ENCODE measurements around the gene GTF2IRD1.
"Not testable (repeated sequence)": the region's sequence is repeated elsewhere in the genome, so short reads cannot be mapped to it uniquely, and the experiment has no call there.

Gene GTF2IRD1

GRCh38 chr7:74453322-74454011, at the start of gene GTF2IRD1:
Gene GTF2IRD1 (plus strand): TSS chr7:74453906. CDS start chr7:74508081, 54,175 bp downstream.
- peak; percentile 67 for DNase-seq

GRCh38 chr7:74404388-74404700, 49.4 kb upstream of the GTF2IRD1 start:
- no peak for DNase-seq

DNA sequence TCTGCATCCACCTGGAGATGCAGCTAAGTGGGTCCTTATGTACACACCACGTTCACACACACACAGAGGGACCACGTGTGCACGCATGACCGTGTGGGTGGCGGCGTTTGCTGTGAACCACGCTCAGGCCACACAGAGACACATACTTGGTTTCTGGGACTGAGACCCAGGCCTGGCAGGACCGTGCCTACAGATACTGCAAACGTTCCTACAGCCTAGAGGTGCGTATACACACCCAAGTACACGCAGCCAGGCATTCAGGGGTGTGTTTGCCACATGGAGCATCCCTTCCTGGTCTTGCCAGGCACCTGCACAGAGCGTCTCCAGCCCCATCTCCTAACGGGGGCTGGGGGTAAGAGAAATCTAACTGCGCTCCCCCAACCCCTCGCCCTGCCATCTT, 49.0 kb upstream of the GTF2IRD1 start:
- no peak for DNase-seq

DNA sequence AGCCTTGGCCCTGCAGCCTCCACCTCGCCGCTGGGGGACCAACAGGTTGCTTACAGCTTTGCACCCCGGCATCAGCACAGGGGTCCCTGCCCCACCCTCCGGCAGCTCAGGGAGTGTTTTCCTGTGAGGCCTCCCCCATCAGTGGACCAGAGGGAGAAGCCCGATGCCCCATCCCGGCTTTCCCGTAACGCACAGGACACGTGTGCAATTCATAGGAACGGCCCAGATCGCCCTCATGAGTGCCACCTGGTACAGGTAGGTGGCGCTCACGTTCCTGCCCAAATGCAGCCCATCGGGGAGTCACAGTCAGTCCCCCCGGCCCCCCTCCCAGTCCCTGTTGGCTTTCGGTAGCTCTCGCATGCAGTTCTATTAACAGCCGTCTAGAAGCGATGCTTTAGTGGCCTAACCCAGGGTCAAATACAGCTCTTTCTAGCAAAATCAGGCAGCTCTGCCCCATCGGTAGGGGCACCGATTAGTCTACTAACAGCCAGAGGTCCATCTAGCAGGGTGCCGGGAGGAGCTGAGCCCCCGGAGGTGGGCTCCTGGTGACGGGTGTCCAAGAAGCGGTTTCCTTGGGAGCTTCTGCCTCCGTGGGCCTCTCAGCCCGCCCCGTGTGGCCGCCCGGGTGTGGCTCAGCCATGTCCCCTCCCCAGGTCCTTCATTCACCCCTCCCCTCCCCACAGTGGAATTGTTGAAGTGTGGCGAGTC, 48.4 kb upstream of the GTF2IRD1 start:
- peak; percentile 35 for DNase-seq

GRCh38 chr7:74405899-74406512, 47.7 kb upstream of the GTF2IRD1 start:
- DNase-seq: no peak

GRCh38 chr7:74407958-74408357, 45.7 kb upstream of the GTF2IRD1 start:
- no peak for DNase-seq

- no peak for DNase-seq
These were observed 44.1 kb upstream of the GTF2IRD1 start for GRCh38 chr7:74409571-74409970.

GRCh38 chr7:74410772-74411171, 42.9 kb upstream of the GTF2IRD1 start:
- no peak for DNase-seq

- not testable (repeated sequence) for DNase-seq
These were observed 42.1 kb upstream of the GTF2IRD1 start for GRCh38 chr7:74411571-74411970.

GRCh38 chr7:74412056-74412455, 41.6 kb upstream of the GTF2IRD1 start:
- DNase-seq: no peak

DNA sequence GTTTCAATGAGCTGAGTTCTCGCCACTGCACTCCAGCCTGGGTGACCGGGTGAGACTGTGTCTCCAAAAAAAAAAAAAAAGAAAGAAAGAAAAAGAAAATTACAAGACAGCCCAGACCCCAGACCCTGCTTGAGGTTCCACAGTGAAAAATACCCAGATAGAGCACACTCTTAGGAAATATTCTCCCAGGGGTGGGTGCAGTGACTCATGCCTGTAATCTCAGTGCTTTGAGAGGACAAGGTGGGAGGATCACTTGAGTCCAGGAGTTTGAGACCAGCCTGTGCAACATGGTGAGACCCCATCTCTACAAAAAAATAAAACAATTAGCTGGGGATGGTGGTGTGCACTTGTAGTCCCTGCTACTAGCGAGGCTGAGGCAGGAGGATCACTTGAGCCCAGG, 41.1 kb upstream of the GTF2IRD1 start:
- DNase-seq: no peak

- DNase-seq: not testable (repeated sequence)
These were observed 38.9 kb upstream of the GTF2IRD1 start for GRCh38 chr7:74414595-74415333.

DNA sequence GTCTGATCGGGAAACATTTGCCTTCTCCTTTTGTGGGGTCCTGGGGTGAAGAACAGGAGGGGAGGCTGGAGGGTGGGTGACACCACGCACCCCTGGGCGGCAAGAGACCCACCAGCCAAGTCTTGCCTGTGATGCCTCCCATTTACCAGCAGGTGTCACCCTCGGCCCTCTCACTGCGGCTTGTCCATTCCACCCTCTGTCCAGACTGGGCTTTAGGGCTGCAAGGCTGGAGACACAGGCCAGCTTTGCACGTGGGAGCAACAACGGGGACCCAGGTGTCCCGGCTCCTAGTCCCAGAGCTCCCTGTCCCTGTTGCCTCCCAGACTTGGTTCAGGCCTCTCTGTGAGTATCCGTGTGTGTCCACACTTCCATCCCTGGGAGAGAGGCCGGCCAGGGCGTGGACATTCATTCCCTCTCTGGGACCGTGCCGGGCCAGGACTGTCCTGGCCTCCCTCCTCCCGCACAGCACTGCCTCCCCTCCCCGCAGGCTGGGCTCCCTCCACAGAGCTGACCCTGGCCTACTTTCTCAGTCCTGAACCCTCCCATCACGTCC, 36.2 kb upstream of the GTF2IRD1 start:
- peak; percentile 74 for DNase-seq

DNA sequence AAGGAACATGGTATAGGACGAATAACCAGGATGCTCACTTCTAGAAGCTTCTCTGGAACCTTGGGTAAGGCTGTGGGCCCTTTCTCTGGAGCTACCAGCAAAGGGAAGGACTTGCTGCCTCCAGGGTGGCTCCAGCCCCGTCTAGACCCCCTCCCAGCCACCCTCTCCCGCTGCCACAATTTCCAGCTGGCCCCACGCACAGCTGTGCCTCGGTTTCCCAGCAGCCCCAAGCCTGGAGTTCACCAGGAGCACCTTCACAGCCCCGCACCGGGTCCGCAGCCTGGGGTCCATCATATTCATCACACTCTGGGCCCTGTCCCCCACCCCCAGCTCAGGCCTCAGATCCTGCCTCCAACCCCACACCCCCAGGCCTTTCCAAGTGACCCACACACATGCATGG, 35.6 kb upstream of the GTF2IRD1 start:
- DNase-seq: no peak

DNA sequence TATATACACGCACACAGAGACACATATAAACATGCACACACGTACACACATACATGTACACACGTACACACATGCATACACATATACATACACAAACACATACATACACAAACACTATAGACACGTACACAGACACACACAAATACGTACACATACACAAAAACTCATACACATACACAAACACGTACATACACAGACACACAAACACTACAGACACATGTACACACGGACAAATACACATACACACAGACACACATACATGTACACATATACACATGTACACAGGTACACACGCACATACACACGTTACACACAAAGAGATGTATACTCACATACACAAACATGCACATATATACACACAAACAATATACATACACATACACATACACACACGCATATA, 35.2 kb upstream of the GTF2IRD1 start:
- DNase-seq: no peak

DNA sequence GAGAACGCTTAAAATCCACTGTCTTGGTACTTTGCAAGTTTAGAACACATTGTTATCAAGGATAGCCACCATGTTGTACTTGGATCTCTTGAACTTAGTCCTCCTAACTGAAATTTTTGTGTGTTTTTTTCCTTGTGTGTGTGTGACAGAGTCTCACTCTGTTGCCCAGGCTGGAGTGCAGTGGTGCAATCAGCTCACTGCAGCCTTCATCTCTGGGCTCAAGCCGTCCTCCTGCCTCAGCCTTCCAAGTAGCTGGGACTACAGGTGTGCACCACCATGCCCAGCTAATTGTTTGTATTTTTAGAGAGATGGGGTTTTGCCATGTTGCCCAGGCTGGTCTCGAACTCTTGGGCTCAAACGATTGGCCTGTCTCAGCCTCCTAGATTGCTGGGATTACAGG, 34.5 kb upstream of the GTF2IRD1 start:
- DNase-seq: not testable (repeated sequence)

DNA sequence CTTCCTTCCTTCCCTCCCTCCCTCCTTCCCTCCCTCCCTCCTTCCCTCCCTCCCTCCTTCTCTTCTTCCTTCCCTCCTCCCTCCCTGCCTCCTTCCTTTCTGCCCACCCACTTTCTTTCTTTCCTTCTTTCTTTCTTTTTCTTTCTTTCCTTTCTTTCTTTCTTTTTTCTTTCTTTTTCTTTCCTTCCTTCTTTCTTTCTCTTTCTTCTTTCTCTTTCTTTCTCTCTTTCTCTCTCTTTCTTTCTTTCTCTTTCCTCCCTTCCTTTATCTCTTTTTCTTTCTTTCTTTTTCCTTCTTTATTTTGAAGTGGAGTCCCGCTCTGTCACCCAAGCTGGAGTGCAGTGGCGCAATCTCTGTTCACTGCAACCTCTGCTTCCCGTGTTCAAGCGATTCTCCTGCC, 33.7 kb upstream of the GTF2IRD1 start:
- DNase-seq: no peak

GRCh38 chr7:74424291-74424880, 29.3 kb upstream of the GTF2IRD1 start:
- no peak for DNase-seq

DNA sequence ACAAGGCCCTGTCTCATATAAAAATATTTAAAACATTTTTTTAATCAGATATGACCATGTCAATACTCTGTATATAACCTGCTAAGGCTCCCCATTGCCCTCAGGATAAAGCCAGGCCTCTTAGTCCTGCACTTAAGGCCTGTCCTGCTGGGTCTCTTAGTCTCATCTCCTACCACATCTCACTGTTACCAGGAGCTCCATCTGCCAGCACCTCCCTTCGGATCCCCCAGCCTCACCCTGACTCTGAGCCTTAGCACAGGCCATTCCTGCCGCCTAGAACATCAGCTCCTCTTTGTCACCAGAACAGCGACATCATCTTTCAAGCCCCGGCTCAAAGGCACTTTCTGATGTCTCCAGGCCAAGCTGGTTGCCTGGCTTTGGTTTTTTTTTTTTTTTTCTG, 25.7 kb upstream of the GTF2IRD1 start:
- no peak for DNase-seq

DNA sequence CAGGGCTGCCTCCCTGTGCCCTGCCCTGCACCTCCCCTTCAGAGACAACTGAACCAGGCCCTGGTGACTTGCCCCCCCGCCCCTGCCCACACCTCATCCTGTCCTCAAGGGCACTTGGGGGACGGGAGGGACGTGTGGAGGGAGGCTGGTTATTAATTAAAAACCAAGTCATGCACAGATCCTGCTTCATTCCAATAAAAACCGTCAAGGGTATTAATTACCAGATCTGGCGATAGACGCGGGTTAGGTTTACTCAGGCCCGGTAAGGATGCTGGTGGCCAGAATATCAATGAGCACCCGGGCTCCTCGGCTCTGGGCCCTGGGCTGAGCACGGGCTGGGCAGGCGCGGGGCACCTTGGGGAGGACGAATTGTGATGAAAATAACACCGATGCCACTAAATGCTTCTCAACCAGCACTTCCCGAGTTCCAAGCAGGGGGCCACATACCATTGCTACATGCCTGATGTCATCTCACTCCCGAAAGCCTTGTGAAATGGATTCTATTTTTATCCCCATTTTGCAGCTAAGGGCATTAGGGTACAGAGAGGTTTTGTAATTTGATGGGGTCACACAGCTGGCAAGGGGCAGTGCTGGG, 24.5 kb upstream of the GTF2IRD1 start:
- DNase-seq: no peak

DNA sequence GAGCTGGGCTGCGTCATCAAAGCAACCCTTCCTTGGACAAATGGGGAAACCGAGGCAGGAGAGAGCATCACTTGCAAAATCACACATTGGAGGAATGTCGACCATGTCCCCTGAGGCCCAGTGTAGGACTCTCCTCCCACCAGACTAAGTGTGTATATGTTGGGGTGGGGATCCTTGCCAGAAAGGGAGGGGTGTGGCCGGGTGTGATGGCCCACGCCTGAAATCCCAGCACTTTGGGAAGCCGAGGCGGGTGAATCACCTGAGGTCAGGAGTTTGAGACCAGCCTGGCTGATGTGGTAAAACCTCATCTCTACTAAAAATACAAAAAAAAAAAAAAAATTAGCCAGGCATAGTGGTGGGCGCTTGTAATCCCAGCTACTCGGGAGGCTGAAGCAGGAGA, 23.3 kb upstream of the GTF2IRD1 start:
- not testable (repeated sequence) for DNase-seq

- no peak for DNase-seq
These were observed 22.7 kb upstream of the GTF2IRD1 start for GRCh38 chr7:74430961-74431466.

All from stimulated activated CD8-positive, alpha-beta memory T cell treated with anti-CD3 and anti-CD28 coated beads, Interleukin-4, amount 100 ng/mL, for 48 hours (primary cell).